ENCODE measurements around the gene FKBP2.

FKBP2 gene

DNA sequence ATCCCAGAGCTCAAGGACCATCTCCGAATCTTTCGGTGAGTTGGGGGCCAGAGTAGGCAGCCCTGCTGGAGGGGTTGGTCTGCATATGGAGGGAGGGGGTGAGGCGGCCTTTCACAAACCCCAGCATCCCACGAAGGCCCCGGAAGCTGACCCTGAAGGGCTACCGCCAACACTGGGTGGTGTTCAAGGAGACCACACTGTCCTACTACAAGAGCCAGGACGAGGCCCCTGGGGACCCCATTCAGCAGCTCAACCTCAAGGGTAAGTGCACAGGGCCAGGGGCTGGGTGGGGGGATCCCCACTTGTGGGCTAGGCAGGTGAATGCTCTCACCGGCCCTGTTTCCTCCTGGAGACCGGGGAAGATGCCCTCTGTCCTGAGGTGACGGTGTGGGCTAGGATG is 21.1 kb upstream of the FKBP2 start:
- DNase-seq (ENCODE audit: low read depth), result no peak

DNA sequence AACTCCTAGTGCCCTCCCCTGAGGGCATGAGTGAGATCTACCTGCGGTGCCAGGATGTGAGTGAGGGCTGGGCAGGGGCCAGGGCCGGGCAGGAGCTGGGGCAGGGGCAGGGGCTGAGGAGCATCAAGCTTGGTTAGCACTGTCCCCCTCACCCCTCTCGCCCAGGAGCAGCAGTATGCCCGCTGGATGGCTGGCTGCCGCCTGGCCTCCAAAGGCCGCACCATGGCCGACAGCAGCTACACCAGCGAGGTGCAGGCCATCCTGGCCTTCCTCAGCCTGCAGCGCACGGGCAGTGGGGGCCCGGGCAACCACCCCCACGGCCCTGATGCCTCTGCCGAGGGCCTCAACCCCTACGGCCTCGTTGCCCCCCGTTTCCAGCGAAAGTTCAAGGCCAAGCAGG is 20.6 kb upstream of the FKBP2 start:
- DNase-seq (ENCODE audit: low read depth), result no peak

DNA sequence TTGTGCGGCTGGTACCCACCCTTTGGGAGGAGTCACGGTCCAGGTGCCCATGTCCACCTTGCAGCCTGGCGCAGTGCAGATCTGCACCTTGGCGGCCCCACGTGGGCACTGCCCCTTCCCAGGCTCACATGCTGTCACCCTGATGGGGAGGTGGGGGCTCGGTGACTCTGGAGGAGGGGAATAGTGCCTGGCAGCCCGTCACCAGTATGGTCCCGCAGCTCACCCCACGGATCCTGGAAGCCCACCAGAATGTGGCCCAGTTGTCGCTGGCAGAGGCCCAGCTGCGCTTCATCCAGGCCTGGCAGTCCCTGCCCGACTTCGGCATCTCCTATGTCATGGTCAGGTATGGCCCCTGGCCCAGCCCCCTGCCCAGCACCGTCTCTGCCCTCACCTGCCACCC is 20.1 kb upstream of the FKBP2 start:
- no peak for DNase-seq (ENCODE audit: low read depth)

DNA sequence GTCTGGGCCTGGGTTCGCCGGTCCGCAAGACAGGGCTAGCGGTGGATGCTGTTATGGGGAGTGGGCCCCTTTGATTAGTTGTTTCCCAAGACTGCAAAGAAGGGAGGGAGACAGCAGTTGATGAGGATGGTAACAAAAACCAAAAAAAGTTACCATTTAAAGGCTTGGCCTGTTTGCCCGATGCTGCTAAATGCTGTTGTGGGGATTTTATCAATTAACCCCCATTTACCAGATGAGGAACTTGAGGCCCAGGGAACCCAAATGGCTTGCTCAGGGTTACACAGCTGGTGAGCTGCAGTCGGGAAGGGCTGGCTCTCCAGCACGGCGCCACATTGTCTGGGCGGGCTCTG is 18.3 kb upstream of the FKBP2 start:
- no peak for DNase-seq (ENCODE audit: low read depth)

DNA sequence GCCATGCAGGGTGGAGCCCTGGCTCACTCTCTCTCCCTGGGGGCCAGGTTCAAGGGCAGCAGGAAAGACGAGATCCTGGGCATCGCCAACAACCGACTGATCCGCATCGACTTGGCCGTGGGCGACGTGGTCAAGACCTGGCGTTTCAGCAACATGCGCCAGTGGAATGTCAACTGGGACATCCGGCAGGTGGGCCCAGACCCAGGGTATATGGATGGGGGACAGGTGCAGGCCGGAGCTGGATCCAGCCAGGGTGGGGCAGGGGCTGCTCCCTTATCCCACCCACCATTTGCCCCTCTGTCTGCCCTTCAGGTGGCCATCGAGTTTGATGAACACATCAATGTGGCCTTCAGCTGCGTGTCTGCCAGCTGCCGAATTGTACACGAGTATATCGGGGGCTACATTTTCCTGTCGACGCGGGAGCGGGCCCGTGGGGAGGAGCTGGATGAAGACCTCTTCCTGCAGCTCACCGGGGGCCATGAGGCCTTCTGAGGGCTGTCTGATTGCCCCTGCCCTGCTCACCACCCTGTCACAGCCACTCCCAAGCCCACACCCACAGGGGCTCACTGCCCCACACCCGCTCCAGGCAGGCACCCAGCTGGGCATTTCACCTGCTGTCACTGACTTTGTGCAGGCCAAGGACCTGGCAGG is 17.8 kb upstream of the FKBP2 start:
- no peak for DNase-seq (ENCODE audit: low read depth)

DNA sequence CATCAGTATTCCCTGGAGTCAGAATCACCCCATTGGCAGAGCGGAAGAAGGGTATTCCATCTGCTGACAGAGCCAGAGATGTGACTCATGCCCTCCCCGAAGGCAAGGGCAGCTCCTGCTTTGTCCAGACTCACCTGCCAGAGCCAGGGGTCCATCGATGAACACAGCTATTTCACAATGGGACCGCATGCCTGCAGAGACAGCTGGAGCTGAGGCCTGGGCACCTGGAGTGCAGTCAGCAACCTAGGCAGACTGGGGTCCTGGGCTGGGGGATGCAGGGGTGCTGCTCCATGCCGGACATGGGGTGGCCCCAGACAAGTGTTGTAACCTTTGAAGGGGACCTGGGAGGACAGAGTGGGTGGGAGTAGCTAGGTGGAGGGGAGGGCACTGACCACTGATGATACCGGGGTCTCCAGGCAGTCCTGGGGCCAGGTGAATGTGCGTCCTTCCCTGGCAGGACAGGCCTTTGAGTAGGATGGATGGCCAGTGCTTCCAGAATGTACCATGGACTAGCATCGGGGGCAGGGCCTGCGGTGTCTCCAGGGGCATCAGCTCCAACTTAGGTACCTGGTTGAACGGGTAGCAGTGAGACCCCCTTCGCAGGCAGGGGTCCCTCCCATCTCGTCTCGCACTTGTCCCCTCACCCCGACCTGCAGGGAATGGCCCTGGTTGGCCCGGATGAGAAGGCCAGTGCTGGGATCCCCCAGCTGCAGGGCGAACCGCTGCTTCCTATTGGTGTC is 16.6 kb upstream of the FKBP2 start:
- DNase-seq (ENCODE audit: low read depth), result no peak

DNA sequence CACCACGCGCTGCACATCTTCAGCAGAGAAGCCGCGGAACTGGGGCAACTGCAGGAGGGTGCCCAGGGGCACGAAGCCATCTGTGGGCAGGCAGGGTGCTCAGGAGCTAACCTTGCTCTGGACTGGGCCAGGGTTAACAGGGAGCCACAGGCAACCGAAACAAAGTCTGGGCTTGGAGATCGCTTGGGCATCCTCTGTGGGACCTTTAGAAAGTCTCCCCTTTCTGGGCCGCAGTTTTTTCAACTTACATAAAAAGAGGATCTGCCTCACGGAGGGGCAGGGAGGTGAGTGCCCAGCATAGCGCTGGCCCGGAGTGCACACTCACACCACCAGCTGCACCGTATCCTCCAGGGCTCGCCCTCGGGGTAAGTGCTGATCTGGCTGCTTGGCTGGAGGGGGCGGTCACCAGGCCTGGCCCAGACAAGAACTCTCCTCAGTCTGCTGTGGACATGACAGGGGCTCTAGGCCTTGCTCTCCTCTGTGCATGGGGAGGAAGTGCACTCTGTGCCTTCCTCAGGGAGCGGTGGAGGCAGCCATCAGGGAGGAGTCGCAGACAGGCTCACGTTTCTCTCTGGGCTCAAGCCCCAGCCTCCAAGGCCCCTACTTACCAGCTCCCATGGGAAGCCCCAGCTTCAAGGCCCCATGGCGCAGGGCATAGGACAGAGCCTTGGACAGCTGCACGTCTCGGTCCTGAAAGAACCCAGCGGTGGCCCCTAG is 15.8 kb upstream of the FKBP2 start:
- DNase-seq (ENCODE audit: low read depth), result no peak

DNA sequence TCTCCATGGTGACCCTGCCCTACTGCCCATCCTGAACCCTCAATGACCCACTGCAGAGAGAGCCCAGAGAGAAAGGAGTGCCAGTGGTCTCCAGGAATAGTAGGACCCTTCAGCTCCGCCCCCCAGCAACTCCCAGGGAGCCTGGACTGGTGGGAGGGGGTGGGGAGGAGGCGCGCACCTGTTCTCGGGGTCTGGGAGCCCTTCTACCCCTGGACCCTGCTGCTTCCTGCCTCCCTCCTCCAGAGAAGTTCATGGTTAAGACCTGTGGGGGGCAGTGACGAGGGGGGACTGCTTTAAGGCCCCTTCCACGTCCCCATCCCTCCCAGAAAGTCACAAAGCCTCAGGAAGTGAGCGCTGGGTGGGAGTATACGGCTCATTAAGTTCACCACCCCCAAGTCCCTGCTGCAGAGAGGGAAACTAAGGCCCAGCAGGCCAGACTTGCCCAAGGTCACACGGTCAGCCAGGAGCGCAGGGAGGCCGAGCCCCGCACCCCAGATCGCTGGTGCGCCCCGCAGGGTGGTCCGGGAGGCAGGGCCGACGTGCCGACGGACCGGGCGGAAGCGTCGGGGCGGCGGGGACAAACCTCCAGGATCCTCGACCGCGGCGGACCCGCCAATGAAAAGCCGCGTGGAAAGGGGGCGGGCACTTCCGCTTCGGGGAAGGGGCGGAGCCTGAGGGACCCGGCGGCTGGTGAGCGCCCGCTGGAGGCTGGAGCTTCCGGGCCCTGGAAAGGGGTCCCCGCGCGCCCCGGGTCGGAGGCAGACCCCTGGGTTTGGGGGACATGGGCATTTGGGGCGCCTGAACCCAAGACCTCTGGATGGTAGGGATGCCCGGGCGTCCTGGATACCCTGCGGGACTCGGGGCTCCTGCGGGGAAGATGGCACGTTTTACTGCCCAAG is 15.0 kb upstream of the FKBP2 start, which contains the start of the genes NUDT22 and TRPT1:
Gene NUDT22 (plus strand): TSS at position 667 of the 899 bp plus-strand sequence. CDS start 379 bp downstream, outside the sequence.
Gene TRPT1 (minus strand): TSS at position 579 of the 899 bp plus-strand sequence. CDS start 326 bp downstream, at position 253.
- DNase-seq (ENCODE audit: low read depth), result peak; percentile 94

DNA sequence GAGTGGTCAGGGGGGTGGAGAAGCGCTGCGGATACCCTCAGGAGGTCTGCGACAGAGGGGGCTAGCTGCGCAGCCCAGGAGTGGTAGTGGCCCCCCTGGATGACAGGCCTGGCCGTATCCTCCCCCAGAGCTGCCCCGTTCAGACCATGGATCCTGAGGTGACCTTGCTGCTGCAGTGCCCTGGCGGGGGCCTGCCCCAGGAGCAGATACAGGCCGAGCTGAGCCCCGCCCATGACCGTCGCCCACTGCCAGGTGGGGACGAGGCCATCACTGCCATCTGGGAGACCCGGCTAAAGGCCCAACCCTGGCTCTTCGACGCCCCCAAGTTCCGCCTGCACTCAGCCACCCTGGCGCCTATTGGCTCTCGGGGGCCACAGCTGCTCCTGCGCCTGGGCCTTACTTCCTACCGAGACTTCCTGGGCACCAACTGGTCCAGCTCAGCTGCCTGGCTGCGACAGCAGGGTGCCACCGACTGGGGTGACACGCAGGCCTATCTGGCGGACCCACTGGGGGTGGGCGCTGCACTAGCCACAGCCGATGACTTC is 14.3 kb upstream of the FKBP2 start:
- no peak for DNase-seq (ENCODE audit: low read depth)

DNA sequence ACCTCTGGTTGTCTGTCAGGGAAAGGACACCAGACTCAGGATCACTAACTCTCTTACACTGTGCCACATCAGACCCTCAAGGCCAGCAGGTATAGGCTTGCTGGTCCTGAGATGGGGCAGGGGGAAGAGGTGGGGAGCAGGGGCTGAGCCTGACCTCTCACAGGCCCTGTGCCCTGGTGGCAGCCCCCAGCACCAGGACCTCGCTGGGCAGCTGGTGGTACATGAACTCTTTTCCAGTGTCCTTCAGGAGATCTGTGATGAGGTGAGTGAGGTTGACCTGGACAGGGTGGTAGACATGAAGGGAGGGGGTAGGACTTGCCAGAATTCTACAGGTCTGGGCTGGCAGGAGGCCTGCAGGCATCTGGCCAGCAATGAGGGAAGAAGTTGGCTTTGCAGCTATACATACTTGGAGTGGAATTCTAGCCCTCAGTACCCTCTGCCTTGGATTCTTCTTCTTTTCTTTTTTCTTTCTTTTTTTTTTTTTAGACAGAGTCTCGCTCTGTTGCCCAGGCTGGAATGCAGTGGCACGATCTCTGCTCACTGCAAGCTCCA is 13.4 kb upstream of the FKBP2 start:
- DNase-seq (ENCODE audit: low read depth), result no peak

DNA sequence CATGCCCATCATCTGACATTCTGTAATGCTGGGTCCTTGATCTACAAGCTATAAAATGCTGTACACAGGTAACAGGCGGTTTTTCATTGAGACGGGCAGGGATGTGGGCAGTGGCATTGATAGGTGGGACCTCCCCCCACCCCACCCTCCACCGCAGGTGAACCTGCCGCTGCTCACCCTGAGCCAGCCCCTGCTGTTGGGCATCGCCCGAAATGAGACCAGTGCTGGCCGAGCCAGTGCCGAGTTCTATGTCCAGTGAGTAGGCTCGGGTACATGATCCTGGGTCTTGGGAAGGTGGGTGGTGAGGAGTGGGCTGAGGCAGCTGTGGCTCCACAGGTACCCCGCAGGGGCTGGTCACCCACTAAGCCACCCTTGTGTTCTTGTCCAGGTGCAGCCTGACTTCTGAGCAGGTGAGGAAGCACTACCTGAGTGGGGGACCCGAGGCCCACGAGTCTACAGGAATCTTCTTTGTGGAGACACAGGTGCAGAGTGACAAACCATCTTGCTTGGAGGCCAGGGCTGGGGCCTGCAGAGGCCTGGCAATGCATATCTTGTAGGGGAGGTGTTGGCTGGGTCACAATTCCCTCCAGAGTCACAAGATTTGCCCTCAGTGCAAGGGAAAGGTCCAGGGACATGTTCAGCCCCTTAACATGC is 11.7 kb upstream of the FKBP2 start:
- no peak for DNase-seq (ENCODE audit: low read depth)

DNA sequence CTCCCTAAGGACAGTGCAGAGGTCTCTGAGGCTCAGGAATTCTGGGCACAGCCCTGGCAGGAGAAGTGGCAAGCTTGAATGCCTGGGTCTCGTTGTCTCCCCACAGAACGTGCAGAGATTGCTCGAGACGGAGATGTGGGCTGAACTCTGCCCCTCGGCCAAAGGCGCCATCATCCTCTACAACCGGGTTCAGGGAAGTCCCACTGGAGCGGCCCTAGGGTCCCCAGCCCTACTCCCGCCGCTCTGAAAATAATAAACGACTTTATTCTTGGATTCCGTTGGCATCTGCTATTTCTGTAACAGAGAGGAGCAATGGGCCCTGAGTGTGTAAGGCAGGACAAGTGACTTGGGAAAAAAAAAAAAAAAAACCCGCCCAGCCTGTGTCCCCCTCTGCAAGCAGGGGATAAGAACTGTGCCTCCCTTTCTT is 11.1 kb upstream of the FKBP2 start:
- DNase-seq (ENCODE audit: low read depth), result no peak

DNA sequence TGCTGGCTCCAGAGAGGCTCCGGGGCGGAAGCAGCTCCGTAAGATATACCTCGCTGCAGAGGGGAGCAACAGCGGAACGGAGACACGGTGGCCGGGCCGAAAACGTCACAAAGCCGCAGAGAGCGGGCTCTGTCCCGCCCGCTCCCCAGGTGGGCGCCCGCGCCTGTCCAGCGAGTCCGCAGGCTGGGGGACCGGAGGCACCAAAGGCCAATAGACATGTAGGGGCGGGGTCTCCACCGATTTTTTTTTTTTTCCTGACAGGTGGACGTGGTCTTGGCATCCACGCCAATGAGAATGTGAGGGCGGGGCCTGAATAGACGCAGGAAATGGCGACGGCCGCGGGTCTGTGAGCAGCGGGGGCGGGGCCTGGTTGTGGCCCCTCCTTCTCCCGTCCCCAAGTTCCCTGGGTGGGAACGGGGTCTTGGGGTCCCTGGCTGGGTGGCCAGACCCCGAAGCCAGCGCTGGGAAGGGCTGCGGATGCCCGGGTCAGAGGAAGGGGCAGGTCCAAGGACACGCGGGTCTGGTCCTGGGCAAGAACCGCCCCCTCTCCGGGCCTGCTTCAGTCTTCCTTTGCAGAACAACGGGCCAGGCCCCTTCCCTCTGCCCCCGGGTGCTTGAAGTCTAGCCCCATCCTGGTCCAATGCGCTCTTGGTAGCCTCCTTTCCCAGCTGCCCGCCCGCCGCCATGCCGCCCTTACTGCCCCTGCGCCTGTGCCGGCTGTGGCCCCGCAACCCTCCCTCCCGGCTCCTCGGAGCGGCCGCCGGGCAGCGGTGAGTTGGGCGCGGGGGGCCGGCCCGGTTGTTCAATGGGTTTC is 10.5 kb upstream of the FKBP2 start, which contains the start of gene DNAJC4:
Gene DNAJC4 (plus strand): TSS at position 378 of the 814 bp plus-strand sequence. CDS start 307 bp downstream, at position 685.
- DNase-seq (ENCODE audit: low read depth), result peak; percentile 85

DNA sequence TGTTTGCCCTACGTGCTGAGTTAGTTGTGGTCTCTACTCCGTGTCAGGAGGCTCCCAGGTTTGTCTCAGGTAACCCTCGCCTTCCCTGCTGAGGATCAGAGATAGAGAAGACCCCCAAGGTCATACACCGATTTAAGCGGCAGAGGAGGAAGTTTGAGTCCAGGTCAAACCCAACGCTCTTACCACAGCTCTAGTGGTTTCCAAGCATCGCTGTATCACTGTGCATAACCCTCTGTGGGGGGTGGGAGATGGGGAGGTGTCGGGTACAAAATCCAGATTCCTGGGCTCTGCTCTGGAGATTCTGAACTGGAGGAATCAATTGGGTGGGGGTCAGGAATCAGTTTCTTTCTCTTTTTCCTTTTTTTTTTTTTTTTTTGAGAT is 9.9 kb upstream of the FKBP2 start:
- no peak for DNase-seq (ENCODE audit: low read depth)

DNA sequence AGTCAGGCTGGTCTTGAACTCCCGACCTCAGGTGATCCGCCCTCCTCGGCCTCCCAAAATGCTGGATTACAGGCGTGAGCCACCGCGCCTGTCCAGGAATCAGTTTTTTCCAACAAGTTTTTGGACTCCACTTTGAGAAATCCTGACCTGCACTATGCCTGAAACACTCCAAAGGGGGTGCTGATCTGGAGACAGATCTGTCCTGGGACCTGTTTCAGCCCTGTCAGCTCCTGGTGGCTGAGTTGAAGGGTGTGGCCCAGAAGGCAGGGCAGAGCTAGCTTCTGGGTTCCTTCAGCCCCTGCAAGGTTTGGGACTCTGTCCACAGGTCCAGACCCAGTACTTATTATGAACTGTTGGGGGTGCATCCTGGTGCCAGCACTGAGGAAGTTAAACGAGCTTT is 9.3 kb upstream of the FKBP2 start:
- no peak for DNase-seq (ENCODE audit: low read depth)

DNA sequence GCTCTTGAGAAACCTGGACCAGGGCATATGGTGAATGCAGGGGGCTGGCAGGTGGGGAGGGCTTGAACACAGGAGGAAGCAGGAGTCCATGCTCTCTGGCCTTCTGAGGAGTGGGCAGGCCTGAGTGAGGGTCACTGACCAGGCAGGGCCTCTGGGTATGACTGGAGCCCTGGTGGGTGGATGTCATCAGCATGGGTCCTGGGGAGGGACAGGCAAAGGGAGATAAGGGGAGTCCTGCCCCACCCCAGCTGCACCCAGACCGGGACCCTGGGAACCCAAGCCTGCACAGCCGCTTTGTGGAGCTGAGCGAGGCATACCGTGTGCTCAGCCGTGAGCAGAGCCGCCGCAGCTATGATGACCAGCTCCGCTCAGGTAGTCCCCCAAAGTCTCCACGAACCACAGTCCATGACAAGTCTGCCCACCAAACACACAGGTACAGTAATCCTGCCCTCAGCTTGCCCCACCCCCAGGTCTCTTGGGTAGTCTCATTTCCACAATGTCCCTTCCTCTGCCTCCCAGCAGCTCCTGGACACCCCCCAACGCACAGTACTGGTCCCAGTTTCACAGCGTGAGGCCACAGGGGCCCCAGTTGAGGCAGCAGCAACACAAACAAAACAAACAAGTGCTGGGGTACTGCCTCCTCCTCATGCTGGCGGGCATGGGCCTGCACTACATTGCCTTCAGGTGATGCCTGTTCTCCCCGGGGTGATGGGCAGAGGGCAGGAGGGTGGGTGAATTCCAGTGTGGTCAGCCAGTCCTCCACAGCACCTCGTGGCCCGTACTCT is 8.5 kb upstream of the FKBP2 start:
- DNase-seq (ENCODE audit: low read depth), result no peak

DNA sequence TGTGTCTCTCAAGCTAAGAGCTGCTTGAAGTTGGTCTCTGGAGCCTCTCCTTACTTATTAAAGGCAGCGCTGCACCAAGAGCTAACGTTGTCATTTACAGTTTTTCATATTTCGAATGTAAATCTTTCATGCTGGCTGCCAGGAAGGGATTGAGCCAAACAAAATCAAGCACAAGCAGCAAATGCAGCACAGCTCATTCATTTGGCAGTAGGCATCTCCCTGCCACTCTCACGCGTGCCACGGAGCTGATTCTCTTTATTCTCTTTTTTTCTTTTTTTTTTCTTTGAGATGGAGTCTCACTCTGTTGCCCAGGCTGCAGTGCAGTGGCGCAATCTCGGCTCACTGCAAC is 8.0 kb upstream of the FKBP2 start:
- DNase-seq (ENCODE audit: low read depth), result no peak

DNA sequence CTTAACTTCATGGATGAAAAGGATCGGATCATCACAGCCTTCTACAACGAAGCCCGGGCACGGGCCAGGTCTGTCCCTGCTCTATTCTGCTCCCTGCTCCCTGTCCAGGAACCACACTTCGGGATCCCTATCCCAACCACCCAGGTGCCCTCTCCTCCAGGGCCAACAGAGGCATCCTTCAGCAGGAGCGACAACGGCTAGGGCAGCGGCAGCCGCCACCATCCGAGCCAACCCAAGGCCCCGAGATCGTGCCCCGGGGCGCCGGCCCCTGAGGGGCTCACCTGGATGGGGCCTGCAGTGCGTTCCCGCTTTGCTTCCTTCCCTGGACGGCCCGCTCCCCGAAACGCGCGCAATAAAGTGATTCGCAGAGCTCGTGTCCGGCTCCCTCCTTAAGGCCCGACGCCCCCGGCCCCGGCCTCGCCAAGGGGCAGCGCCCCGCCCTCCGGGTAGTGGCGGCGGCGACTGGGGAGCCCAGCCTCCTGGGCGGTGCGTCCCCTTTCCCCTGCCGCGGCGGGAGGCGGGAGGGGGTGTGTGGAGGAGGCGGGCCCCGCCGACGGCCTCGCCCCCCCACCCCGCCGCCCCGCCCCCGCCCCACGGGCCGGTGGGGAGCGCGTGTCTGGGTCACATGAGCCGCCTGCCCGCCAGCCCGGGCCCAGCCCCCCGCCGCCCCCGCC is 6.8 kb upstream of the FKBP2 start, which contains the start of gene VEGFB:
Gene VEGFB (plus strand): TSS at position 672 of the 674 bp plus-strand sequence. CDS start 250 bp downstream, outside the sequence.
- peak; percentile 64 for DNase-seq (ENCODE audit: low read depth)
